Stimulated activated CD4-positive, alpha-beta T cell treated with anti-CD3 and anti-CD28 coated beads, Interleukin-12 subunit alpha, Interleukin-12 subunit beta, amount 100 ng/mL, for 4 hours (primary cell): ENCODE data around the gene SREK1.
A peak's percentile ranks its signal among the peaks of the same experiment; 100 is the strongest.
"Not testable (repeated sequence)": the region's sequence is repeated elsewhere in the genome, so short reads cannot be mapped to it uniquely, and the experiment has no call there.

Experiments used
- DNase-seq: peaks from one replicate; pipeline ENCODE4 v3.0.0-alpha.2; 2020

The SREK1 gene

GRCh38 chr5:66144074-66144833, at the start of gene SREK1:
Gene SREK1, plus strand, starts transcription at chr5:66144300. Its CDS starts 77 bp downstream, at chr5:66144377.
- DNase-seq, result peak; percentile 90

- DNase-seq, result no peak
Measured at GRCh38 chr5:66100851-66101250, 43.2 kb upstream of the SREK1 start.

GRCh38 chr5:66113160-66113559, 30.9 kb upstream of the SREK1 start:
- DNase-seq, result no peak

- DNase-seq, result no peak
Measured at GRCh38 chr5:66118304-66118703, 25.8 kb upstream of the SREK1 start.

- DNase-seq, result no peak
Measured at GRCh38 chr5:66122379-66123034, 21.6 kb upstream of the SREK1 start.

GRCh38 chr5:66129144-66129543, 15.0 kb upstream of the SREK1 start:
- DNase-seq, result no peak

- DNase-seq, result no peak
Measured at GRCh38 chr5:66130493-66130892, 13.6 kb upstream of the SREK1 start.

GRCh38 chr5:66134407-66134861, 9.7 kb upstream of the SREK1 start:
- no peak for DNase-seq

GRCh38 chr5:66136053-66136452, 8.0 kb upstream of the SREK1 start:
- no peak for DNase-seq

- not testable (repeated sequence) for DNase-seq
Measured at GRCh38 chr5:66136944-66137343, 7.2 kb upstream of the SREK1 start.

GRCh38 chr5:66138637-66139317, 5.3 kb upstream of the SREK1 start:
- DNase-seq, result no peak

- no peak for DNase-seq
Measured at GRCh38 chr5:66139318-66139712, 4.8 kb upstream of the SREK1 start.

- DNase-seq, result no peak
Measured at GRCh38 chr5:66142417-66142816, 1.7 kb upstream of the SREK1 start.

GRCh38 chr5:66143473-66144073, 527 bp upstream of the SREK1 start:
- DNase-seq, result no peak

- DNase-seq, result no peak
Measured at GRCh38 chr5:66144834-66145390, 812 bp downstream of the SREK1 start.

- no peak for DNase-seq
Measured at GRCh38 chr5:66145737-66146136, 1.6 kb downstream of the SREK1 start.

GRCh38 chr5:66149950-66150349, 5.8 kb downstream of the SREK1 start:
- DNase-seq, result no peak

GRCh38 chr5:66151030-66151429, 6.9 kb downstream of the SREK1 start:
- no peak for DNase-seq

- no peak for DNase-seq
Measured at GRCh38 chr5:66151491-66151890, 7.4 kb downstream of the SREK1 start.

- no peak for DNase-seq
Measured at GRCh38 chr5:66157046-66157445, 12.9 kb downstream of the SREK1 start.

GRCh38 chr5:66161356-66161755, 17.3 kb downstream of the SREK1 start:
- no peak for DNase-seq

- DNase-seq, result no peak
Measured at GRCh38 chr5:66164044-66164790, 20.1 kb downstream of the SREK1 start.
